IPS-18c (cell line): ENCODE data around the gene ECI2.

Experiments
- H3K4me3 ChIP-seq: 2 replicates; pipeline ENCODE4 v1.7.0; 2013; ENCODE audit warnings: low read depth, mild to moderate bottlenecking, low read length, moderate library complexity; ENCODE audit not compliant: insufficient read depth
- H3K9me3 ChIP-seq: one replicate; pipeline ENCODE4 v1.6.1; 2013; ENCODE audit warnings: mild to moderate bottlenecking, low read length, moderate library complexity; ENCODE audit not compliant: control insufficient read depth, insufficient read depth

Gene ECI2

DNA sequence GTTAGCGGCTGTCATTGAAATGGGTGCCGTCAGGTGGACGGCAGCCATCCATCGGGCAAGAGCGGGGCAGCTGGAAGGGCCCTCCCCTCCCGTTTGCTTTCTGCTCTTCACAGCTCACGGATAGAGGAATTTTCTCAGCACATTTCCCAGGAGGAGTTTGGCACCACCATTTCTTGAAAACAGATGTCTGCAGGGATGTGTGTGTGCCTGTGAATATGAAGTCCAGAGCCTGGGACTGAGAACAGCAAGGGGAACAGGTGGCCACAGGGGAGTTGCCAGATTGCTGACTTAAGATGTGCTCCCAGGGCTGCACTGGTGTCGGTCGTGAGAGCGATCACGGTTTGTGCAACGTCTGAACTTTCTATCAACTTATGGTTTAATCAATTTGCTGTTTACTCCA, 22.1 kb upstream of the ECI2 start:
- H3K9me3 ChIP-seq, result peaks cover 2% of the 10 kb centered on the region
- H3K4me3 ChIP-seq, result no peak overlapping the region

DNA sequence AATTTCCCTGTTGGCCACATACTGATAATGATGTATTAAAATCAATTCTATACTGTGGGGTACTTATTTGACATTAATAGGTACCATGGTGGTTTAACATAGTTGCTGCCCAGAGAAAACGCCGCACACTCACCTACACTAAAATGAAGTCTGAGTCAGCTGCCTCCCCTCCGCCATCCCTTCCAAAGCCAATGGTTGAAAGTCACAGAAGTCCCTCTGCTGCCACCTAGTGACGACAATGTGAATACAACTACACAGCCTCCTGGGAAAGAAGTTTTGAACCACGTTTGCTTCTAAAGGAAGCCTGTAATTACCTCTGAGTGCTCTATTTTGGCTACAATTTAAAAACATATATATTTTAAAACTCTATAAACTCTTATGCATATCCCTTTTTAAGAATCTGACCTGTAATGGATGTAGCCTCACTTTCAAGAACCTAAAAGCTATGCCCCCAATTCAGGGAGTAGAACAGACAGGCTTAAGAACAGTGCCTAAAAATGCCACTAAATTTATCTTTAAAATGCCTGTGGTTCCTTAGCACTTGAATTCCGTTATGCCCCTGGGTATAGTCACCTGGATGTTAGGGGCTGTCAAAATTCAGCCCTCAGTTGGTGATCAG, 20.6 kb upstream of the ECI2 start:
- Histone ChIP-seq H3K4me3 (no peak overlapping the region), H3K9me3 (peaks cover 2% of the 10 kb centered on the region)

- H3K9me3 ChIP-seq, result peaks cover 2% of the 10 kb centered on the region
- H3K4me3 ChIP-seq, result no peak overlapping the region
These were observed 18.2 kb upstream of the ECI2 start for GRCh38 chr6:4153514-4153985.

GRCh38 chr6:4145083-4145482, 9.7 kb upstream of the ECI2 start:
- no peak overlapping the region for H3K4me3 ChIP-seq
- H3K9me3 ChIP-seq, result no peaks in the 10 kb centered on the region

DNA sequence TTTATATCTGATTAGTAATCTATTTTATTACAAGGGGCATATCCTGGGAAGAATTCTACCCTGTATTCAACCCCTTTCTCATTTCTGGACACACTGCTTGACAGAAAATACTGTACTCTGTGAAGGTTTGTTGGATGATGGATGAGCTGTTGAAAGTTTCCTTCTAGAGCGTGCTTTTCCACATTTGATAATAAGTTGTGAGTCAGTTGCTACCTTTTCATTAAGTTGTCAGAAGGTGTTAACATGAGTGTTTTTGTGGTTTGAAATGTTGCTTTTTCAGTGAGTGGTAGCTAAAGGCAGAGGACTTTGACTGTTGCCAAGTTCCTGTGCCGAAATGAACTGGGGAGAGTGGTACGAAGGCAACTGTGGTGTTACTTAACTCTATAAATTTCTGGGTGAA, 3.9 kb upstream of the ECI2 start:
- H3K4me3 ChIP-seq, result no peak overlapping the region

GRCh38 chr6:4138186-4138585, 2.8 kb upstream of the ECI2 start:
- Histone ChIP-seq H3K4me3 (no peak overlapping the region), H3K9me3 (no peaks in the 10 kb centered on the region)

More for the DNA sequence above, 3.9 kb upstream of the ECI2 start:
- no peaks in the 10 kb centered on the region for H3K9me3 ChIP-seq

- H3K9me3 ChIP-seq, result no peaks in the 10 kb centered on the region
These were observed 1.0 kb upstream of the ECI2 start for GRCh38 chr6:4136354-4136831.

DNA sequence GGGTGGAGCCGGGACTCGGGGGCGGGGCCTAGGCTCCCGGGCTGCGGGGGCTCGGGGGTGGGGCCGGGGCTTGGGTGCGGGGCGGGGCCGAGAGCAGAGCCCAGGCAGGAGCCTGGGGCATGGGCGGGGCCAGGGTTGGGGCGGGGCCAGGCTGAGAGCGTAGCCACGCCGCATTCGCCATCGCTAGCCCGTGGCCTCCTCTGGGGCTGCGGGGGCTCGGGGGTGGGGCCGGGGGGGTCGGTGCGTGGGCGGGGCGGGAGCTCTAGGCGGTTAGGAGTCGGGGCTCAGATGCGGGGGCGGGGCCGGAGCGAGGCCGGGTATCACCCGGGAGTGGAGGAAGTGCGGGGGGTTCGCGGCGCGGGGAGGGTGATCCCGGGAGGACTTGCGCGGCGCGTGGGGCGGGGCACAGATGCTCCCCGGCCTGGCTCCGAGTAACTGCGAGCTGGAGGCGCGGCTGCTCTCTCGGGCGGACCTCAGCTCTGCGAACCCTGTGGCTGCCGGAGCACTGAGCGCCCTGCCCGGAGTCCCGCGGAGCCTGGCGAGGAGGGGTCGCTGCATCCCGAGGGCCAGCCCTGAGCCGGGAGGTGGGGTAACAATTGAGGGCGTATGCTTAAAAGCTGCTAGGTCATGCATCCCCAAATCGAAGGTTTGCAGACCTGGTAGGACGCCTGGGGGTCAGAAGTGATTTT, 434 bp upstream of the ECI2 start:
- Histone ChIP-seq H3K4me3 (peak overlapping the region; percentile 73), H3K9me3 (no peaks in the 10 kb centered on the region)

More at GRCh38 chr6:4136354-4136831, 1.0 kb upstream of the ECI2 start:
- H3K4me3 ChIP-seq, result peak overlapping the region; percentile 73

- H3K9me3 ChIP-seq, result no peaks in the 10 kb centered on the region
- peak overlapping the region; percentile 94 for H3K4me3 ChIP-seq
These were observed 1.2 kb downstream of the ECI2 start for GRCh38 chr6:4133941-4134838.

DNA sequence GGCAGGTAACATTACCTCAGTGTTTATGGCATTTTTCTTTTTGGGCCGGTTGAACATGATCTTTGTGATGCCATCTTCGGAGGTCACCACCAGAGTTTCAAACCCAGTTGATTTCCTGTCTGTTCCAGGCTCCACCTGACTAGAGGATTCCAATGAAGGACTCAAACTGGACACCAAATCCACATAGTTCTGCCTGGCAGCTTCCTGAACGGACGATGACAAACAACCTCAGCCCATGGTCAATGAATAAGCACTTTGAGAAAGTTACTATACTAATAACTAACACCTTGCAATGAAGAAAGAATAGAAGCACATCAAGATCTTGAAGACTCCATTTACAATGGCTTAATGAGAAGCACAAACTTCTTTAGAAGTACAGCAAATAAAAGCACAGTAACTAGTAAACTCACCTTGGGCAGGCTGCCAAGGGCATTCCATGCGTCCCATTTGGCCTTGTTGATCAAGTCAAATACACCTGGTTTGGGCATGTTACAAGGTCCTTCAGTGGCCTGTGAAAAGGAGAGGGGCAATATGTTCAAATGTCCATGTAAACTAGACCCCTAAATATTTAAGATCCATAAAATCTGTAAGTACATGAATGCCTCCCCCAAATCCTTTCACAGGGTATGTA, 4.9 kb downstream of the ECI2 start:
- Histone ChIP-seq H3K9me3 (no peaks in the 10 kb centered on the region), H3K4me3 (no peak overlapping the region)

- Histone ChIP-seq H3K4me3 (no peak overlapping the region), H3K9me3 (no peaks in the 10 kb centered on the region)
These were observed 5.9 kb downstream of the ECI2 start for GRCh38 chr6:4129446-4129845.

DNA sequence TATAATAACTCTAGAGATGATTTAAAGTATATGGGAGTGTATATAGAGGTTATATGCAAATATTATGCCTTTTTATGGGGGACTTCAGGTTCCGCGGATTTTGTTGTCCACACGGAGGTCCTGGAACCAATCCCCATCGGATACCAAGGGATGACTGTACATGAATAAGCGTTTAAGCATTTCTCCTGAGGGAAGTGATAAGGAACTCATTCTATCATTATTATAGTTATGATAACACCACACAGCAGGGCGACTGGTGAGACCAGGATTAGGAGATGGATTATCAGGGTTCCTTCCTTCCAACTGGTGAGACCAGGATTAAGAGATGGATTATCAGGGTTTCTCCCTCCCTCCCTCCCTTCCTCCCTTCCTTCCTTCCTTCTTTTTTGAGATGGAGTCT, 6.6 kb downstream of the ECI2 start:
- no peak overlapping the region for H3K4me3 ChIP-seq
- no peaks in the 10 kb centered on the region for H3K9me3 ChIP-seq

- Histone ChIP-seq H3K9me3 (no peaks in the 10 kb centered on the region), H3K4me3 (no peak overlapping the region)
These were observed 7.3 kb downstream of the ECI2 start for GRCh38 chr6:4128072-4128471.

DNA sequence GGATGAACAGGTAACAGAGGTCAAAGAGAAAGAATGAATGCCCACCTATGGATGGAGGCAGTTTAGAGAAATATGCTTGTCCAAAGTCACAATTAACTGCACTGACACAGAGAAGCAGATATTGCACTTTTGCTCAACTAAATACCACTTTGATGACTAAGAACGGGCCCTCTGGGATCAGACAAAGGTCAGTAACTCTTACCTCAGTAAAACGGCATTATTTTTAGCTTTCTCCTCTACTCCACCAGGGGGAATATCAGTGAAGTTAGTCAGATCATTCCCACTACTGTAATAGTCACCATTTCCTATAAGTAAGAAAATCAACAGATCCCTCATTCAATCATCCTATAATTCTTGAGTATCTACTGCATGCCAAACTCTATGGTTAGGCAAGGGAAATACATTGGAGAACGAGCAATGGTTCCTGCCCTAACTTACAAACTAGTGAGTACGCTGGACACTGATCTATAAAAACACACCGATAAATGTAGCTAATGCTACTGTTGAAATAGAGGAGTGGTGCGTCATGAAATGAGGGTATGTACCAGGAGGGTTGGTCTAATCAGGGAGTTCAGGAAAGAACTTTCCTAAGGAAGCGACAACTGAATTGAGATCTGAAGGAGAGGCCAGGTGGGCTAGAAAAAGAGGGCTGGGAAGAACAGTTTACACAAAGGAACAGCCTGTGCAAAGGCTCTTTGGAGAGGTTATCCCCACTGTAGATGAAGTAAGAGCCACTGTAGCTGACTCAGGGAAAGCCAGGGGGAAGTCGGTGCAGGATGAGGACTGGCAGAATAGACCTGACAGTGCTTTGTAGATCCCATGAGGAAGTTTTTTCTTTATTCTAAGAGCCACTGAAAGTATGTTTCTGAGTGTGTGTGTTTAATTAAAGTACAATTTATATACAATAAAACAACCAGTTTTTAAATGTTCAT, 9.2 kb downstream of the ECI2 start:
- Histone ChIP-seq H3K4me3 (no peak overlapping the region), H3K9me3 (no peaks in the 10 kb centered on the region)

DNA sequence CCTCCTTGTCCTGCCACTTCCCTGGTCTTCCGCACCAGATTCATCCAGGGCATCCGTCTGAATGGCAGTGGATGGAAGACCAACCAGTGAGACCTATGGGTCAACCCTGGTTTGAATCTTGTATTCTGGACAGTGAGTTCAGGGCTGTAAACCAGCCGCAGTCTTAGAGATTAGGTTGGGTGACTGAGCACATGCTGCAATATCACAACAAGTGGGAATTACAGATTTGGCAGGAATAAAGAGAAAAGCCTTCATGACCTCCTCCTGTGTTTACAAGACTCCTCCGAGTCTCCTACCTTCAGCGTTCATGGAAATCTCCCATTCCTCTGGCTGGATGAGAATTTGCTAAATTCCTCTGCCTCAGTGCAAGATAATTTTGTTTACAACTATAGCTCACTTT, 9.9 kb downstream of the ECI2 start:
- H3K9me3 ChIP-seq, result no peaks in the 10 kb centered on the region
- H3K4me3 ChIP-seq, result no peak overlapping the region

GRCh38 chr6:4124351-4124750, 11.0 kb downstream of the ECI2 start:
- Histone ChIP-seq H3K9me3 (no peaks in the 10 kb centered on the region), H3K4me3 (no peak overlapping the region)
